GM12865 (cell line): ENCODE measurements around the gene FAM200A.
"Not testable (repeated sequence)": the region's sequence is repeated elsewhere in the genome, so short reads cannot be mapped to it uniquely, and the experiment has no call there.

Experiments
- DNase-seq: peaks from one replicate; pipeline ENCODE4 v3.0.0; 2010; ENCODE audit warnings: low read depth
- H3K4me3 ChIP-seq: 2 replicates; pipeline ENCODE4 v1.5.1; 2011; ENCODE audit warnings: mild to moderate bottlenecking, low read depth, low read length, control low read depth
- TF ChIP-seq, protein P1 (sequence below): IDR thresholded peaks from 2 replicates; pipeline ENCODE4 v1.5.1; 2011; ENCODE audit warnings: low read length, control low read depth, low read depth, inconsistent platforms; ENCODE audit not compliant: insufficient read depth; ENCODE audit errors: missing control alignments

FAM200A gene

DNA sequence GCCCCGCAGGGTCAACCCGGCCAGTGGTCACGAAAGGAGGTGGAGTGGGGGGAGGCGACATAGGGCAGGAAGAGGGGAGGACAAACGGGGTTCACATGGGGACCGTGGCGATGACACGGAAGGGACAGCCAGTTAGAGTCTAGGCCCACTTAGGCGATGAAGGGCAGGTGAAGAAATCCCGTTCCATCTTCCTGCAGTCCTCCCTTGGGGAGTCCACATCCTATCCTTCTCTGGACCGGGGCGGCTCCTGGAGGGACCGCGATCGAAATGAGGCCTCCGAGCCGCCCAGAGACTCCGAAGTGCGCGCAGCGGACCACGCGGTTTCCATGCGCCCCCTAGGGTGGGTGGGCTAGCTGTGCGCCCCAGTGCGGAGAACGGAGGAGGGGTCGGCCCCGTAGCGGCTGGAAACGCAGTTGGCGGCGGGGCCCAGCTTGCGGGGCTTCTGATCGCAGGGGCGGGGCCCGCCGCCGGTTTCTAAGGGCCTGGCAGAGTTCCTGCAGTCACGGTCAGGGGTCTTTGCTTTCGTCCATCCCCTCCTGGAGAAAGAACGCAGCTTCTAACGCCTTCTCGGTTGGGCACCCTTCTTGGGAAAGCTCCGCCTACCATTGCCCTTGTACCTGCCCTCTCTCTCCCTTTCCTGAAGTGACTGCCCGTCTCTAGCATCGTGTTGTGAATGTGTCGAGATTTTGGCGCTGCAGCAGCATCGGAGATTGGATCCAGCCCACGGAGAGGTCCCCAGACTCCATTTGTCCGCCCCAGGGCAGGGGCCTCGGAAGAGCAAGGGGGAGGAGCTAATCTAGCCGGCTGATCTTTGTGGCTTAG is 28.3 kb upstream of the FAM200A start:
- peak; percentile 23 for DNase-seq
- peak overlapping the region; percentile 43 for H3K4me3 ChIP-seq
- TF ChIP-seq, protein P1, sequence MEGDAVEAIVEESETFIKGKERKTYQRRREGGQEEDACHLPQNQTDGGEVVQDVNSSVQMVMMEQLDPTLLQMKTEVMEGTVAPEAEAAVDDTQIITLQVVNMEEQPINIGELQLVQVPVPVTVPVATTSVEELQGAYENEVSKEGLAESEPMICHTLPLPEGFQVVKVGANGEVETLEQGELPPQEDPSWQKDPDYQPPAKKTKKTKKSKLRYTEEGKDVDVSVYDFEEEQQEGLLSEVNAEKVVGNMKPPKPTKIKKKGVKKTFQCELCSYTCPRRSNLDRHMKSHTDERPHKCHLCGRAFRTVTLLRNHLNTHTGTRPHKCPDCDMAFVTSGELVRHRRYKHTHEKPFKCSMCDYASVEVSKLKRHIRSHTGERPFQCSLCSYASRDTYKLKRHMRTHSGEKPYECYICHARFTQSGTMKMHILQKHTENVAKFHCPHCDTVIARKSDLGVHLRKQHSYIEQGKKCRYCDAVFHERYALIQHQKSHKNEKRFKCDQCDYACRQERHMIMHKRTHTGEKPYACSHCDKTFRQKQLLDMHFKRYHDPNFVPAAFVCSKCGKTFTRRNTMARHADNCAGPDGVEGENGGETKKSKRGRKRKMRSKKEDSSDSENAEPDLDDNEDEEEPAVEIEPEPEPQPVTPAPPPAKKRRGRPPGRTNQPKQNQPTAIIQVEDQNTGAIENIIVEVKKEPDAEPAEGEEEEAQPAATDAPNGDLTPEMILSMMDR: peak; percentile 28

DNA sequence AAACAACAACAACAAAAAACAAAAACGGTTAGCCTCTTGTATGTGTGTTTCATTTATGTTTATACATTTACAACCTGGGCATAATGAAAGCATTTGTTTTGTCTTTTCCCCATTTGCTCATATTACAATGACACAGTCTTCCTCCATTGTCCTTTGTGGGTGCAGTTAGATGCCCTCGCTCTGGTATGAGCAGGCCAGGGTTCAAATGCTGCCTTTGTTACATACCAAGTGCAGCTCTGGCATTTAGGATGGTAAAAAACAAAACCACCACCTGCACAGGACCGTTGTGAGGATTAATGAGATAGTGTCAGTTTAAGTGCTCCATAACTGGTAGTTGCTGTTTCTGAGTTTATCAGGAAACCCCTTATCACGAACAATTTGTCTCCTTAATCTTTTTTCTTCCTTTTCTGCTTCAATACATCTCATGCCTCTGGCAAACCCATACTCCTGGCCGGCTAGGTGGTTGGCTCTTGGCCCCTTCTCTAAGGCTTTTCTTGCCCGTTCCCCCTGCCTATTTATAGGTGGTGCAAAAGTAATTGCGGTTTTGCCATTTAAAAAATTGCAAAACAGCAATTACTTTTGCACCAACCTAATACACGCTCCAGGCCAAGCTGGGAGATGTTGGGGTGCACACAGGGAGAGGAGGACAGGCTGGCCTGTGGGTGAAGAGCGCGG is 27.5 kb upstream of the FAM200A start:
- no peak for DNase-seq
- TF ChIP-seq, protein P1: no peak
- H3K4me3 ChIP-seq: no peak overlapping the region

DNA sequence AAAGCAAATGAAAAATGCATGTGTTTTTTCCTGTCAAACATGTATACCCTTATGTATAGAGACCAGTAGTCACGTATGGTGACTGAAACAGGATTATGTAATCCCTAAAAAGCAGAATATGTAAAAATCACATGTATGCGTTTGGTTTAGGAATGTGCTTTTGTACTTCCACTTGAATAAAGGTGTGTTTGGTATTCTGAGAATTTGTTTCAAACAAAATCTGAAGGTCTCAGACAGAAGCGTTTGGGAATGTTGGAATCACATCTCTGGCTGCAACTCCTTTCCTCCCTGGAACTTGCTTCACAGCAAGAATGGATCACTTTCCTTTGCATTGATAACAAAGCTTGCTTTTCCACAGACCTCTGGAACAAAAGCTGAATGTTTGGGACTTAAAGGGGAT is 24.3 kb upstream of the FAM200A start:
- TF ChIP-seq, protein P1: no peak
- H3K4me3 ChIP-seq: no peak overlapping the region
- DNase-seq: no peak

DNA sequence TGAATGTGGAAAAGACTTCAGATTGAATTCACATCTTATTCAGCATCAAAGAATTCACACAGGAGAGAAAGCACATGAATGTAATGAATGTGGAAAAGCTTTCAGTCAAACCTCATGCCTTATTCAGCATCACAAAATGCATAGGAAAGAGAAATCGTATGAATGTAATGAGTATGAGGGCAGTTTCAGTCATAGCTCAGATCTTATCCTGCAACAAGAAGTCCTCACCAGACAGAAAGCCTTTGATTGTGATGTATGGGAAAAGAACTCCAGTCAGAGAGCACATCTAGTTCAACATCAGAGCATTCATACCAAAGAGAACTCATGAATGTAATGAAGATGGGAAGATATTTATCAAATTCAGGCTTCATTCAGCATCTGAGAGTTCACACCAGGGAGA is 21.3 kb upstream of the FAM200A start:
- TF ChIP-seq, protein P1: no peak
- no peak overlapping the region for H3K4me3 ChIP-seq
- no peak for DNase-seq

DNA sequence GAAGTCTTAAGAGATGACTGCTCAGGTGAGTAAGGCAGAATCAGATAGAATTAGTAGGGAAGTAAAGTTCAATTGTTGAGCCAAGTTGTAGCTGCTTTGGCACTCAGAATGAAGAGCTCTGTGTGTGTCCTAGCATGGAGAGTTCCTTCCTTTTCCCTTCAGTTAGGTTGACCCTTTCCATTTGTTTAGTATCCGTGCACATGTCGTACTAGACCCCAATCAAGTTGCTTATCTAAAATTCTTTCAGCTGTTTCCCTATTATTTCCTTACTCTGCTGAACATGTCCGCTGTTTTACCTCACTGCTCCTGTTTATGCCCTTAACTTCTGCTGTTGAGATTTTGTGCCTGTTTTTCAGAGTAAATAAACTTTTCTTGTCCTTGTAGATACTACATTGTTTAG is 19.9 kb upstream of the FAM200A start:
- DNase-seq: no peak
- TF ChIP-seq, protein P1: no peak

DNA sequence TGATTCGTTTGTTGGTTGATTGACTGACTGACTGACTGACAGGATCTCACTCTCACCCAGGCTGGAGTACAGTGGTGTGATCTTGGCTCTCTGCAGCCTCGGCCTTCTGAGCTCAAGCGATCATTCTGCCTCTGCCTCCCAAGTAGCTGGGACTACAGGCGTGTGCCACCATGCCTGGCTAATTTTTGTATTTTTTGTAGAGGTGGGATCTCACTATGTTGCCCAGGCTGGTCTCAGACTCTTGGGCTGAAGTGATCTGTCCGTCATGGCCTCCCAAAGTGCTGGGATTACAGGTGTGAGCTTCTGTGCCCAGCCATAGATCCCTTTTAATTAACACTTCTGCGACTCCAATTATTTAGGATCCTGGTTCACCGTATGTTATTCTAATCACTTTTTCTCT is 16.9 kb upstream of the FAM200A start:
- not testable (repeated sequence) for DNase-seq

More for the DNA sequence above, 19.9 kb upstream of the FAM200A start:
- no peak overlapping the region for H3K4me3 ChIP-seq

DNA sequence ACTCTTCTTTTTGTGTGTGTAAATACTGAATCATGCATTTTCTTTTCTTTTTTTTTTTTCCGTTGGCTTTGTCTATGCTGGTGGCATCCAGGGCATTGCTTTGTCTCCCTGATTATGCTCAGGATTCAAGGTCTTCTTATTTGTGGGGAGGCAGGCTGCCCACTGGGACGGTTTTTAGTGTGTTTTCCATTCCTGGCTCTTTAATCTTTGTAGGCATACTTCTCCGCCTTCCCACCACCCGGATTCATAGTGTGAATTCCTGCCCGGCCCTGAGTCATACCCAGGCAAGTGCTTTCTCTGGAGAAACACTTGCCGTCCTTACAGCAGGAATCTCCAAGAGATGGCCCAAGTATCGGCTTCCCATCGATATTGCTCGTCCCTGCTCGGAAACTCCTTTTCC is 11.7 kb upstream of the FAM200A start:
- DNase-seq: no peak
- TF ChIP-seq, protein P1: no peak
- H3K4me3 ChIP-seq: no peak overlapping the region

More for the DNA sequence above, 16.9 kb upstream of the FAM200A start:
- H3K4me3 ChIP-seq: not testable (repeated sequence)
